GM19240 (cell line): Measurements from ENCODE around the gene OPRD1.
"Not testable (repeated sequence)": the region's sequence is repeated elsewhere in the genome, so short reads cannot be mapped to it uniquely, and the experiment has no call there.

Source experiments
- DNase-seq: peaks from one replicate; pipeline ENCODE4 v3.0.0; 2011; ENCODE audit warnings: low spot score; ENCODE audit not compliant: insufficient read length

The OPRD1 gene

DNA sequence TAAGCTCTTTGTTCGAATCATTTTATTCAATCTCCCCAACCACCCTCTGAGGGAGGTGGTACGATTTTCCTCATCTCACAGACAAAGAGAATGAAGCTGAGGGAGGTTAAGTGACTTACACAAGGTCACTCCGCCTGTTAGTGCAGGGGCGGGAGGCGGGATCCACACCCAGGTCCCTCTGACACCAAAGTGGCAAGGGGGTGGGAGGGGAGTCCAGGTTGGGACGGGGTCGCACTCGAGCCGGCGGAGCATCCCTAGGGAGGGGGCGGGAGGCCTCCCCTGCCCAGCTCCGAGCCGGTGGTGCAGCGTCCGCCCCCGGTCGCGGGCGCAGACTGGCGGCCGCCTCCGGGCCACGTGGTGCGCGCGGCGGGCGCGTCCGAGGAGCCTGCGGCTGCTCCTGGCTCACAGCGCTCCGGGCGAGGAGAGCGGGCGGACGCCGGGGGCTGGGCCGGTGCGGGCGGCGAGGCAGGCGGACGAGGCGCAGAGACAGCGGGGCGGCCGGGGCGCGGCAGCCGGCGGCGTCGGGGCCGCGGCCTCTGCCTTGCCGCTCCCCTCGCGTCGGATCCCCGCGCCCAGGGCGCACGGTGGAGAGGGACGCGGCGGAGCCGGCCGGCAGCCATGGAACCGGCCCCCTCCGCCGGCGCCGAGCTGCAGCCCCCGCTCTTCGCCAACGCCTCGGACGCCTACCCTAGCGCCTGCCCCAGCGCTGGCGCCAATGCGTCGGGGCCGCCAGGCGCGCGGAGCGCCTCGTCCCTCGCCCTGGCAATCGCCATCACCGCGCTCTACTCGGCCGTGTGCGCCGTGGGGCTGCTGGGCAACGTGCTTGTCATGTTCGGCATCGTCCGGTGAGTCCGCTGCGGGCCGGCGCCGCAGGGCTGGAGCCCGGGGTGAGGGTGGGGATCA is at the start of gene OPRD1:
Gene OPRD1, plus strand, starts transcription at position 405 of the 903 bp plus-strand sequence. Its CDS starts 214 bp downstream, at position 619.
- no peak for DNase-seq

DNA sequence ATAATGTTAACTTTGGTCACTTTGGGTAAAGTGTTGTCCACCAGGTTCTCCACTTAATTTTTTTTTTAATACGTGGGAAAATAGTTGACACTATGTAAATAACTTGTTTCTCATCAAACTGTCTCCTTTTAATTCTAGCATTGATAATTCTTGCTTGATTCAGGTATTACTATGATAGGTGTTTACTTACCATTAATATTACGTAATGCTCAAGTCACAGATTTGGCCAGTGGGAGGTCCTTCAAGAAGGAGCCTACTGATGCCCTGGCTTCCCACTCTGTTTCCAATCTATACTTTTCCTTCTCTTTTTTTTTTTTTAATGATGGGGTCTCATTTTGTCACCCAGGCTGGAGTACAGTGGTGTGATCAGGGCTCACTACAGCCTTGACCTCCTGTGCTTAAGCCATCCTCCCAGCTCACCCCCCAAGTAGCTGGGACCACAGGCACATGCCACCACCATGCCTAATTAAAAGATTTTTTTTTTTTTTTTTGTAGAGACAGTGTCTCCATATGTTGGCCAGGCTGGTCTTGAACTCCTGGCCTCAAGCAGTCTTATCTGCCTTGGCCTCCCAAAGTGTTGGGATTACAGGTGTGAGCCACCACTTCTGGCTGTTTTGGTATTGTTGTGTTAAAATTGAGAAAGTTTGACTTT is 45.3 kb upstream of the OPRD1 start:
- DNase-seq, result no peak

DNA sequence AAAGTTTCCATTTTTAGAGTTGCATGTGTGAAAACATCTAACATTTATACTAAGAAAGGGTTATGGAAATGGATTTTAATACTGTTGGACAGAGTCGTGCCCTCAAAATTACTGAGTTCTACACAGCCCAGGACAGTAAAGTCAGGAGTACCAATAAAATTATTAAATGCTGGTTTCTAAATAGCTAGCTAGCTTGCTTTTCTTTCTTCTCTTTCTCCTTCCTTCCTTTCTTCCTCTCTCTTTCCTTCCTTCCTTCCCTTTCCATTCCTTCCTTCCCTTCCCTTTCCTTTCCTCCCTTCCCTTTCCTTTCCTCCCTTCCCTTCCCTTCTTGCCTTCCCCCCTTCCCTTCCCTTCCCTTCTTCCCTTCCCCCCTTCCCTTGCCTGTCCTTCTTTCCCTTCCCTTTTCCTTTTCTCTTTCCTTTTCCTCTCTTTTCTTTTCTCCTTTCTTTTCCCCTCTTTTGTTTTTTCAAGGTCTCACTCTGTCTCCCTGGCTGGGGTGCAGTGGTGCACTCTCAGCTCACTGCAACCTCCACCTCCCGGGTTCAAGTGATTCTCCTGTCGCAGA is 41.3 kb upstream of the OPRD1 start:
- no peak for DNase-seq

DNA sequence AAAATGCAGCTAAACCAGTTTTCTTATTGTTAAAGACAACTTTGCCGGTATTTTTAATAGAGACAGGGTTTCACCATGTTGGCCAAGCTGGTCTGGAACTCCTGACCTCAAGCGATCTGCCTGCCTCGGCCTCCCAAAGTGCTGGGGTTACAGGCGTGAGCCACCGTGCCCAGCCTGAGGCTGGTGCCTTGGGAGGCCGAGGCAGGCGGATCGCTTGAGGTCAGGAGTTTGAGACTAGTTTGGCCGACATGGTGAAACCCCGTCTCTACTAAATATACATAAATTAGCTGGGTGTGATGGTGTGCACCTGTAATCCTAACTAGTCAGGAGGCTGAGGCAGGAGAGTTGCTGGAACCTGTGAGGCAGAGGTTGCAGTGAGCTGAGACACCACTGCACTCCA is 40.0 kb upstream of the OPRD1 start:
- DNase-seq, result not testable (repeated sequence)

DNA sequence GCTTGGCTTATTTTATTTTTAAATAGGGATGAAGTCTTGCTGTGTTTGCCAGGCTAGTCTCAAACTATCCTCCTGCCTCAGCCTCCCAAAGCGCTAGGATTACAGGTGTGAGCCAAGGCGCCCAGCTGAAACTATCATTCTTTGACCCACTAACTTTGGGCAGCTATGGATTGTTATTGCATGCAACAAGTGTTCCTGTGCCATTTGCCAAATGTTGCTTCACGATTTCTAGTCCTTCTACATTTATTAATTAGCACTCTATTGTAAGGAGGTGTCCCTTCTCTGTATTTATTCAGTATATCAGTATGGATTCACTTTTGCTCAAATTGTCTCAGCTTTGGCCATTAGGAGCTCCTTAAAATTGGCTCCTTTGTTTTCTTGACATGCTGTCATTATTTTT is 38.9 kb upstream of the OPRD1 start:
- DNase-seq, result no peak

DNA sequence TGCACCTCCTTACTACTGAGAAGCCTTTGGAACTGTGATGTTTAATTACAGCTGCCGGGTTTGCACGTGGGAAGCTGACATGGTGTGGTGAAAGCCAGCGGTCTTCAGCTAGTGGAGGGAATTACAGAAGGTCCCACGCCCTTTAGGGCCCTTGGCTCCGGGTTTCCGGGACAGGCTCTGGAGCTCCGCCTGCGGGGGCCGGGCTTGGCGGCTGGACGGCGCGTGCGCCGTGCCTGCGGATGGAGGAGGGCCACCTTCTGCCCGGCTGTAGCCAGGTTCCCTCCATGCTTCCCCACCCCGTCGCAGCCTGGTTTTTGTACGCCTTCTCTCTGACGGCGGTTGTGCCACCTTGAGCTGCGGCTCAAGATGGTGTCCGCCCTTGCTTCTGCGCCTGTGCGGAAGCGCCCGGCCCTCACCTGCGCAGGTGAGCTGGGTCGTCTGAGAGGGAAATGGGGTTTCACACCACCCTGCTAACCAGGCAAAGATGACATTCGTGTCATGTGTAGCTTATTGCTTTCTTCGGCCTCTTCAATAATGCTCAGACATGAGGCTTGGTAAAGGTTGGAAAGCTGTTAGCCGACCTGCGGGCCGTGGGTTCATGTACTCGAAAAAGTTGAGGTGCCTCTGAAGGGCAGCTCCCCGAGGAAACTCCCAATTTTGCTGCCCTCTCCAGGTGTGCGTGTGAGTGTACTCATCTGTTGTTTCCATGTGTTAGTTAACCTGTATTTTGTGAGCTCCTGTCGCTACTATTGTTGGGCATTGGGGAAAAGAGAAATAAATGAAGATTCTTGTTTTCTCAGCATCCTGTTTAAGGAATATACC is 36.6 kb upstream of the OPRD1 start:
- DNase-seq, result peak; percentile 40

DNA sequence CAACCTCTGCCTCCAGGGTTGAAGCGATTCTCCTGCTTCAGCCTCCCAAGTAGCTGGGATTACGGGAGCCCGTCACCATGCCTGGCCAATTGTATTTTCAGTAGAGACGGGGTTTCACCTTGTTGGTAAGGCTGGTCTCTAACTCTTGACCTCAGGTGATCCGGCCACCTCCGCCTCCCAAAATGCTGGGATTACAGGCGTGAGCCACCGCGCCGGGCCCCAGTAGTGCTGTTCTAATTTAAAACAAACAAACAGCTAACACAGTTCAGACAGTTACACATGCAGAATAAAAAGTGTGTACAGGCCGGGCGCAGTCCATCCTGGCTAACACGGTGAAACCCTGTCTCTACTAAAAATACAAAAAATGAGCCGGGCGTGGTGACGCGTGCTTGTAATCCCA is 35.6 kb upstream of the OPRD1 start:
- no peak for DNase-seq

DNA sequence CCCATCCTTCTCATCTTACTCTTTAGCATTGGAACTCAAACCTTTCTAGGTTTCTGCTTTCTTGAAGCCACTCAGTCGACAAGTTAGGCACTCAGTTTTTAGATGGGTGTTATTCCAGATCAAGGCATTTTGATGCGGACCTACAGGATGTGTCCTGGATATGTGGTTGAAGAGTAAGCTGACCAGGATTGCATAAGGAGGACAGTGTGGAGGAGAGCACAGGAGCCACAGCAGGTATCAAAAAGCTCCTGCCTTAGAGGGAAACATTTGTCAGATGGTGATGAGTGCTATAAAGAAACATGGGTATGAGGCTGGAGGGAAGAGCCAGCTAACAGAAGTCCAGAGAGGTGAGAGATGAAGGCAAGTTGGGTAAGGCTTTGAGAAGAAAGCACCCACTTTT is 33.9 kb upstream of the OPRD1 start:
- DNase-seq, result no peak

DNA sequence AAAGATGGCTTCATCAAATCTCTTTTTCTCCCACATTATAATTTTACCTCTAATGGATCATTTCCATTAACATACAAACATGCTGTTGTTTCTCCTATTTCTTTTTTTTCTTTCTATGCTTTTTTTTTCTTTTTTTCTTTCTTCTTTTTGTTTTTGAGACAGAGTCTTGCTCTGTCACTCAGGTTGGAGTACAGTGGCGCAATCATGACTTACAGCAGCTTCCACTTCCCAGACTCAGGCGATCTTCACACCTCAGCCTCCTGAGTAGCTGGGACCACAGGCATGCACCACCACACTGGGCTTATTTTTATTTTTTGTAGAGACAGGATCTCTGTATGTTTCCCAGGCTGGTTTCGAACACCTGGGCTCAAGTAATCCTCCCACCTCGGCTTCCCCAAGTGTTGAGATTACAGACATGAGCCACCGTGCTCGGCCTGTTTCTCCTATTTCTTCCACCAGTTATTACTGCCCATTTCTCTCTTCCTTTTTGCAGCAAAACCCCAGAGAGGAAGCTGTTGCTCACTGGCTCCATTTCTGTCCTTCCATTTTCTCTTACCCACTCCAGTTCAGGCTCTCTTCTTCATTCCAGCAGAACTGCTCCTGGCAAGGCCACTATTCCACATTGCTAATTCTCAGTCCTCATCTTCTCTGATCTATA is 32.1 kb upstream of the OPRD1 start:
- no peak for DNase-seq

DNA sequence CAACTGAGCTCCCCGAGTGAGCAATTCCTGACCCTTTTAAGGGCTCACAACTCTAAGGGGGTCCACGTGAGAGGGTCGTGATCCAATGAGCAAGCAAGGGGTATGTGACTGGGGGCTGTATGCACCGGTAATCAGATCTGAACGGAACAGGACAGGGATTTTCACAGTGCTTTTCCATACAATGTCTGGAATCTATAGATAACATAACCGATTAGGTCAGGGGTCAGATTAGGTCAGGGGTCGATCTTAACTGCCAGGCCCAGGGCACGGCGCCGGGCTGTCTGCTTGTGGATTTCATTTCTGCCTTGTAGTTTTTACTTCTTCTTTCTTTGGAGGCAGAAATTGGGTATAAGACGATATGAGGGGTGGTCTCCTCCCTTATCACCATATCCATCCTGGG is 30.7 kb upstream of the OPRD1 start:
- DNase-seq, result no peak

DNA sequence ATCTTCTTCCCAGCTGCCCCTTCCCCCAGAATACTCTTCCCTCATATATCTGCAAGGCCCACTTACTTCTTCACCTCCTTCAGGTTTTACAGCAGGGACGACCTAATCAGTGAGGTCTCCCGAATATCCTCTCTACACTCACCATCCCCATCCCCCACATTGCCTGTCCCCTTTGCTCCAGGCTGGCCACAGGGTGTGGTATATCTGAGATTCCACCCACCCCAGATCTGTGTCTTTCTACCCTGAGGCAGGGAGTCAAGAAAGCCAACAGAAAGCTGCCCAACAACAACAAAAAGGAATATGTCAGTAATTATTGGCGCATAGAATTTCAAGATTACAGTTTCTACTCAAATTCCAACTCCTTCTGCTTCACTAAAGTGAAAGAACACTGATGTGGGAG is 30.0 kb upstream of the OPRD1 start:
- DNase-seq, result no peak

DNA sequence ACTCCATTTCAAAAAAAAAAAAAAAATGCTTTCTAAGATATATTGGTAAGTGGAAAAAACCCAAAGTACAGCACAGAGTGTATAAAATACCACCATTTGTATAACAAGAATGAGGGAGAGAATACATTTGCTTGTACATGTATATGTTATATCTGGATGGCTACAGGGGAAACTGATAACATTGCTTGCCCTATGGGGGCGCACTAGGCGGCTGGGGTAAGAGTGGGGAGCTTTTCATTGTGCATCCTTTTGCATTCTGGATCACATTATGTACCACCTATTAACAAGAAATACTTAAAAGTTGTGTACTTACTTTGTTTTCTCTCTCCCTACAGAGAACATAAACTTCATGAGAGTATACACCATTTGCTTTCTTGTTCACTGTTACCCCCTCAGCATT is 28.6 kb upstream of the OPRD1 start:
- DNase-seq, result no peak

DNA sequence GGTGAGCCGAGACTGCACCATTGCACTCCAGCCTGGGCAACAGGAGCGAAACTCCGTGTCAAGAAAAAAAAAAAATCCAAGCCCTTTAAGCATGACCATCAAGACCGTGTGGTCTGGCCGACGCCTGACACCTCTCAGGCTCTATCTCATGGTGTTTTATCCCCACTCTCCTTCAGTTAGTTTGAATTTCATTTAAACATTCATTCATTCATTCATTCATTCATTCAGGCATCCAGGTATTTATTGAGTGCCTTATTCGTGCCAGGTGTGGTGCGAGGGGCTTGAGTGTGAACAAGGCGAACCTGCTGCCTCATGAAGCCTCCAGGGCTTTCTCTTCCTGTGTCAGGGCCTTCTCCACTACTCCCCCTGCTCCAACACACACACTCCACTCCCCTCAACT is 22.6 kb upstream of the OPRD1 start:
- no peak for DNase-seq

DNA sequence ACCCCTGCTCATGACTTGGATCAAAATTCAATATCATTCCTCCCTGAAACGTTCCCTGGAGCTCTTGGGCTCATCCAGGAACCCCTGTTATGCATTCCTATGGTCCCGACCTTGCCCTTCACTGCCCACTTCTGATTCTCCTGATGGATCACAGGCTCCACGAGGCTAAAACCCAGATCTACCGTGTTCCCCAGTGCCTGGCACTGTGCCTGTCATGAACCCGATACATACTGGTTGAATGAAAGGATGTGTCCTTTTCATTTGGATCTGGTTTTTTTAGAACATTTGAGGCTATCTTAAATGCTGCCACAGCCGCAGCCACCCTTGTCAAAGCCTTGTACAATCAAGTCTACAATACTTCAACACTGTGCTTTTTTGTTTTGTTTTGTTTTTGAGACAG is 22.2 kb upstream of the OPRD1 start:
- no peak for DNase-seq

DNA sequence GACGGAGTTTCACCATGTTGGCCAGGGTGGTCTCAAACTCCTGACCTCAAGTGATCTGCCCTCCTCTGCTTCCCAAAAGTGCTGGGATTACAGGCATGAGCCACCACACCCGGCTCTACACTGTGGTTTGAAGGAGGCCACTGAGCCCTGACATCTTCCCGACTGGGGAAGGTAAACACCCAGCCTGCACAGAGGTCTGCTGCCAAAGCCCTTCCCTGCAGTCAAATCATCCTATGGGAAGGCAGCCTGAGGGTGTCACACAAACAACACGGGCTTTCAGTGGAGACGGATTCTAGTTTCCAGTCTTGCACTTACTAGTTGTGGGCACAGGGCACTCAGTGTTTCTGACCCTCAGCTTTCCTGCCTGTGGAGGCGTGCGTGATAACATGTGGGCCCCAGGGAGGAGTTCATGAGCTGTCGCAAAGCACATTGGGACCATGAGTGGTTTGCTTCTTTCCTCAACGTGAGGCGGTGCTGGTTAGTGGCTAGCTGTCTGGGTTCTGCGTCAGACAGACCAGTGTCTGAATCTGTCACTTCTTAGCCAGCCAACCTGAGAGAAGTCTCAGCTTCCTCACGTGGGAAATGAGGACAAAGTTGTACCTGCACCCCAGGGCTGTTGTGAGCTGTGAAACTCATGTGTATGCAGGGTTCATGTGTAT is 21.5 kb upstream of the OPRD1 start:
- no peak for DNase-seq

DNA sequence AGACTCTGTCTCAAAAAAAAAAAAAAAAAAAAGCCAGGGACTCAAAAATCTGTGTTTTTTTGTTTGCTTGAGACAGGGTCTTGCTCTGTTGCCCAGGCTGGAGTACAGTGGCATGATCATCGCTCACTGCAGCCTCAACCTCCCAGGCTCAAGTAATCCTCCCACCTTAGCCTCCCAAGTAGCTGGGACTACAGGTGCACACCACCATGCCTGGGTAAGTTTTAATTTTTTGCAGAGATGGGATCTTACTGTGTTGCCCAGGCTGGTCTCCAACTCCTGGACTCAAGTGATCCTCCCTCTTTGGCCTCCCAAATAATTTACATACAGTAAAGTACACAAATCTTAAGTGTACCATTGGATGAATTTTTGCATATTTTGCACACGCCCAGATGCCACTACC is 20.0 kb upstream of the OPRD1 start:
- DNase-seq, result not testable (repeated sequence)

DNA sequence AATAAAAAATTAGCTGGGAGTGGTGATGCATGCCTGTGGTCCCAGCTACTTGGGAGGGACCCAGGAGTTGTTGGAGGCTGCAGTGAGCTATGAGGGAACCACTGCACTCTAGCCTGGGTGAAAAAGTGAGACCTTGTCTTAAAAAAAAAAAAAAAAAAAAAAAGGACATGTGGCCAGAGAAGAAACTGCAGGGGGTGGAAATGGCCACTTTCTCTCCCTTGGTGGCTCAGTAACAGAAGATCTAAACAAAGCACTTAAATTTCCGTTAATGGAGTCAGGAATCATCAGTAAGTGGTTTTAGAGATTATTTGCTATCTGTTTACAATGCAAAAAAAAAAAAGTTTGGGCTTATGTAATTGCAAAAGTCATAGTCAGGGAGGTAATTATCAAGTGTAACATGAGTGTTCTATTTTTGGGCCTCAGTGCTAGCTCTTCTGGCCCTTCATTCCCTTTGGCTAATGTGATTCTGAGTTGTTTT is 19.3 kb upstream of the OPRD1 start:
- no peak for DNase-seq

DNA sequence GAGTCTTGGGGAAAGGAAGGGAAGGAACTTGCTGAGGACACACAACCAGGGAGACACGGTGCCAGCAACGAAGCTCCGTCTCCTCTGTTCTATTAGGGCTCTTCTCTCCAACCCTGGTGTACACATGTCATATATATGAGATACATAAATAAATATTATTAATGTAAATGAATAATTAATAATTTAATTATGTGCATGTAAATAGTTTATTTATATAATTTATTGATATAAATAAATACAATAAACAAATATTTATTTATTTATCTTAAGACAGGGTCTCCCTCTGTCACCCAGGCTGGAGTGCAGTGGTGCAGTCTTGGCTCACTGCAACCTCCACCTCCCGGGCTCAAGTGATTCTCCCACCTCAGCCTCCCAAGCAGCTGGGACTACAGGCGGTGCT is 17.4 kb upstream of the OPRD1 start:
- not testable (repeated sequence) for DNase-seq

DNA sequence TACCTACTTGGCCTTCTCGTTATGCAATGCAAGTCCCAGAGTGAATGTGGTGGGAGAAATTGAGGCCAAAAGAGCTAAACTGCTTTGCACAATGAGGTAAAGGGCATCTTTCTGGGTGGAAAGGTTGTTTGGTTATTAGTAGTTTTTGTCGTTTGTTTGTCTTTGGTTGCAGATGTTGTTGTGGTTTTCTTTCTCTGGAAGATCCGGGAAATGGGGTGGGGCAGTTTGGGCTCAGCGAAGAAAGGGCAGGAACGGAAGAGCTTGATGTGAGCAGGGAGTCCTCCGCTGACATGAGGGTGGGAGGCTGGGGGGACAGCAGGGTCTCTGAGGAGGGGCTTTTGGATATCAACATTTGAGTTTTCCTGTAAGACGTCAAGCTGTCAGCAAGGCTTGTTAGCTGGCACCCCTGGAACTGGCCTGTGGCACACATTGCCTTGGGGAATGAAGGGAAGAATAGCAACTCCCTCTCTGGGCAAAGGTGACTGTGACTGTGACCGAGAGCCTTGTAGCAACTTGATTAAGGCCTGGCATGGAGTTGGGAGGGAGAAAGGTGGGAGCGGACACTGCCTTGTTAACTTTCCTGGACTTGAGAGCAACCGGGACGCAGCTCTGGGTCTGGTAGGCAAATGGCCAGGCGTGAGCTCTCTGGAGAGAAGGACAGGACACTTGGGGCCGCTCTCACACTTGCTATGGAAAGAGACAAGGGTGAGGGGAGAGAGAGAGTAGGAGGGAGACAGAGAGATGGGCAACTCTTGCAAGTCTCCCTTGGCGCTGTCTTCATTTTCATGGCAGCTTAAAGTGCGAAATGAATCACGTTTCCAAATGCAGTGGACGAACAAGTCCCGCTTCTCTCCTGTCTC is 15.4 kb upstream of the OPRD1 start:
- DNase-seq, result no peak

DNA sequence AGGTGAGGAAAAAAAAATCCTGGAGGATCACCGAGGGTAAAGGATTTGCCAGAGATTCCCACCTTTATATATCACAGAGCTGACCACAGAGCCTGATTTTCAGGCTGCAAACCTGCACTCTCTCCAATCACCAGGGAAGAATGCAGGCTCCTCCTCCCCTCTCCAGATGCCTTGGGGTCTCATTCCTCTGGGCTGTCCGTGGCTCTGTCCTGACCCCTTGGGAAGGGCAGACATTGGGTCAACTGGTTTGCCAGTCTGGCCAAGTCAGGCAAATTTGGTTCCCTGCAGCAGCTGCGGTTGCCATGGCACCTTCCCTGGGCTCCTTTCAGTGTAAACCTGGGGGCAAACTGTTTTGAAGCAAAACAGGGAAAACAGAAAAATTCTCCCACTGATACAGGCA is 11.6 kb upstream of the OPRD1 start:
- no peak for DNase-seq
